Endothelial cell of umbilical vein (primary cell): ENCODE measurements around the gene VWA1. TPM values are rescaled to one million over a fixed set of nuclear protein-coding genes. Genes with fewer than 3 reads are reported as not detected.

Source experiments
- BruUV-seq: library from RNA; stranded (reverse); fragments of 400-500 nt; replicated peaks from 2 replicates; lab custom pipeline; 2021; lab: Mats Ljungman, UMichigan
- CTCF ChIA-PET: fragments of 300-600, 350-600 bp; sonication (Branson Sonifier 250); formaldehyde crosslinking; loops from one replicate; lab custom pipeline; 2021; ENCODE audit warnings: antibody characterized with exemption, inconsistent platforms; lab: Charles Lee
- POLR2A ChIA-PET: fragments of 300-600, 350-600 bp; sonication (Branson Sonifier 250); formaldehyde crosslinking; loops from one replicate; lab custom pipeline; 2021; ENCODE audit warnings: antibody characterized with exemption, inconsistent platforms; lab: Charles Lee
- DNase-seq: peaks from one replicate; pipeline ENCODE4 v3.0.0-alpha.2; 2011; ENCODE audit warnings: low read depth, low spot score
- FAIRE-seq: peaks from 2 replicates; lab custom pipeline; 2011; peaks lifted over from hg19 to GRCh38; lab: Jason Lieb, UNC
- H2AFZ ChIP-seq: 2 replicates; pipeline ENCODE4 v1.6.0; 2012; ENCODE audit warnings: low read depth, low read length, control low read depth, inconsistent platforms
- H3K27ac ChIP-seq: 2 replicates; pipeline ENCODE4 v1.5.1; 2011; ENCODE audit warnings: low read depth, mild to moderate bottlenecking, control low read depth, low read length, moderate library complexity; ENCODE audit not compliant: insufficient read depth
- H3K27me3 ChIP-seq, 2 experiments: 2 replicates each; pipeline versions ENCODE4 v1.6.0 to v1.6.1; 2011; ENCODE audit warnings: low read length in 2 of 2, mixed read lengths in 1 of 2; ENCODE audit not compliant: control insufficient read depth in 2 of 2, insufficient read depth in 2 of 2
- H3K36me3 ChIP-seq, 2 experiments: 2 replicates in 1 of 2; 3 replicates in 1 of 2; pipeline ENCODE4 v1.5.1; 2011; ENCODE audit warnings: low read length in 2 of 2, mild to moderate bottlenecking in 1 of 2, moderate library complexity in 1 of 2; ENCODE audit not compliant: control insufficient read depth in 2 of 2, insufficient read depth in 2 of 2; ENCODE audit errors: extremely low read depth in 1 of 2
- H3K4me1 ChIP-seq: 3 replicates; pipeline ENCODE4 v1.5.1; 2011; ENCODE audit warnings: mild to moderate bottlenecking, low read length; ENCODE audit not compliant: control insufficient read depth, insufficient read depth; ENCODE audit errors: extremely low read depth
- H3K4me2 ChIP-seq: 2 replicates; pipeline ENCODE4 v1.6.1; 2011; ENCODE audit warnings: low read length, control low read depth, mixed read lengths; ENCODE audit not compliant: insufficient read depth
- H3K4me3 ChIP-seq, 3 experiments: fragments of 200-600 bp in 1 of 3; sonication (generic), shearing (Covaris generic) in 1 of 3; replicated peaks in 1 of 3; 2 replicates each; pipeline ENCODE4 v1.5.1; 2011 to 2016; ENCODE audit warnings: control low read depth in 3 of 3, low read length in 3 of 3, mild to moderate bottlenecking in 2 of 3, inconsistent platforms in 1 of 3, low read depth in 1 of 3, moderate library complexity in 1 of 3; ENCODE audit not compliant: insufficient read depth in 1 of 3
- H3K79me2 ChIP-seq: 2 replicates; pipeline ENCODE4 v1.6.0; 2012; ENCODE audit warnings: low read length, inconsistent platforms; ENCODE audit not compliant: control insufficient read depth, insufficient read depth
- H3K9ac ChIP-seq: replicated peaks from 2 replicates; pipeline ENCODE3; 2011; ENCODE audit warnings: low read length, control low read depth; ENCODE audit not compliant: insufficient read depth; ENCODE audit errors: extremely low read depth
- H3K9me1 ChIP-seq: replicated peaks from 3 replicates; pipeline ENCODE4 v1.6.0; 2011; ENCODE audit warnings: mild to moderate bottlenecking, low read length; ENCODE audit not compliant: control insufficient read depth, insufficient read depth; ENCODE audit errors: extremely low read depth
- H3K9me3 ChIP-seq: replicated peaks from 2 replicates; pipeline ENCODE4 v1.5.1; 2012; ENCODE audit warnings: low read length, inconsistent platforms; ENCODE audit not compliant: control insufficient read depth, insufficient read depth
- H4K20me1 ChIP-seq: replicated peaks from 2 replicates; pipeline ENCODE3; 2011; ENCODE audit warnings: mild to moderate bottlenecking, low read length; ENCODE audit not compliant: control insufficient read depth, insufficient read depth; ENCODE audit errors: extremely low read depth
- EZH2 ChIP-seq: IDR thresholded peaks from 2 replicates; pipeline ENCODE4 v1.6.1; 2012; ENCODE audit warnings: borderline replicate concordance, low read depth, mild to moderate bottlenecking, moderate library complexity, low read length, inconsistent platforms; ENCODE audit not compliant: severe bottlenecking
- FOS ChIP-seq: IDR thresholded peaks from 2 replicates; pipeline ENCODE4 v1.6.1; 2011; ENCODE audit warnings: mild to moderate bottlenecking, low read length, moderate library complexity, borderline replicate concordance; ENCODE audit not compliant: insufficient read depth
- GATA2 ChIP-seq: IDR thresholded peaks from 2 replicates; pipeline ENCODE4 v1.7.0; 2011; ENCODE audit warnings: low read depth, mild to moderate bottlenecking, moderate library complexity, mixed read lengths, low read length; ENCODE audit not compliant: insufficient read length, insufficient read depth
- JUN ChIP-seq: IDR thresholded peaks from 2 replicates; pipeline ENCODE4 v1.6.1; 2011; ENCODE audit warnings: borderline replicate concordance, low read depth; ENCODE audit not compliant: insufficient read length, insufficient read depth
- MYC ChIP-seq: IDR thresholded peaks from one replicate; pipeline ENCODE4 v1.6.1; 2011; ENCODE audit warnings: mild to moderate bottlenecking, low read depth, low read length
- POLR2A ChIP-seq: IDR thresholded peaks from 2 replicates; pipeline ENCODE4 v1.6.1; 2012; ENCODE audit warnings: low read depth, mild to moderate bottlenecking, control low read depth, low read length
- POLR2AphosphoS5 ChIP-seq: IDR thresholded peaks from 2 replicates; pipeline ENCODE4 v1.6.1; 2012; ENCODE audit warnings: low read depth, mild to moderate bottlenecking, control low read depth, low read length, moderate library complexity; ENCODE audit not compliant: insufficient read depth
- dilution Hi-C: fragments of 300-500 bp; cut with MboI; formaldehyde crosslinking; loops from one replicate; pipeline ENCODE4 v1.15.0; 2019; ENCODE audit warnings: low sequenced_read_pairs; ENCODE audit not compliant: extremely low pct_ligation_motif_present
- intact Hi-C: fragments of 100-400 bp; cut with micrococcal nuclease; formaldehyde crosslinking; loops from one replicate; pipeline ENCODE4 v1.10.0; 2022
- polyA plus RNA-seq, 4 experiments: library from polyadenylated mRNA; depleted of rRNA in 3 of 4; stranded (reverse) in 3 of 4; unstranded in 1 of 4; fragments of >200 nt; gene quantifications; 2 replicates each; pipeline versions ENCODE4 v1.2.1 to v1.2.3, GENCODE V29; 2011 to 2012; ENCODE audit warnings: missing spikeins in 1 of 4
- total RNA-seq: library from RNA; stranded (reverse); gene quantifications from 2 replicates; pipeline ENCODE4 v1.2.3, GENCODE V29; 2021
- TF ChIP-seq, protein P1 (sequence below): IDR thresholded peaks from 2 replicates; pipeline ENCODE4 v1.6.1; 2011; ENCODE audit not compliant: insufficient read depth, insufficient read length

The VWA1 gene
- total and polyA plus RNA-seq, 2 donors (not counting 3 experiments of a cell fraction or from before 2014, with no cell fraction given): 2.0 to 6.1 TPM

DNA sequence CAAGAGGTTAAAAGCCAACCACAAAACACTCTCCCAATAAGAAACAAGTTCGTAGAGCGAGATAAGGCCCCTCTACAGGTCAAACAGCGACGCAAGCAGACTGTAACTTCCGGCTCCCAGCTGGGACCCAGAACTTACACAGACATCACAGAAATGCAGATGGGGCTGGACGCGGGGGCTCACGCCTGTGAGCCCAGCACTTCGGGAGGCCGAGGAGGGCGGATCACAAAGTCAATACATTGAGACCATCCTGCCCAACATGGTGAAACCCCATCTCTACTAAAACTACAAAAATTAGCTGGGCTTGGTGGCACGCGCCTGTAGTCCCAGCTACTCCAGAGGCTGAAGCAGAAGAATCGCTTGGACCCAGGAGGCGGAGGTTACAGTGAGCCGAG is 47.4 kb upstream of the VWA1 start:
- dilution Hi-C loops: no loop called here
- H3K4me2 ChIP-seq: no peak overlapping the region
- BruUV-seq: no TSS peak
- H3K79me2 ChIP-seq: peaks cover 6% of the 10 kb centered on the region
- FAIRE-seq (no peak), DNase-seq (no peak)
- CTCF ChIA-PET: interaction anchor here (1.1 kb wide), 1 partner anchor 14 kb away, joined by 3 read pairs; no protein-coding TSS in a partner anchor
- no peak overlapping the region for H3K9ac ChIP-seq
- intact Hi-C loops: no loop called here
- H3K27ac ChIP-seq: no peak overlapping the region
- H2AFZ ChIP-seq: no peak overlapping the region
- TF ChIP-seq FOS: no peak
- TF ChIP-seq, protein P1, sequence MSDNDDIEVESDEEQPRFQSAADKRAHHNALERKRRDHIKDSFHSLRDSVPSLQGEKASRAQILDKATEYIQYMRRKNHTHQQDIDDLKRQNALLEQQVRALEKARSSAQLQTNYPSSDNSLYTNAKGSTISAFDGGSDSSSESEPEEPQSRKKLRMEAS: no peak
- TF ChIP-seq MYC: no peak
- TF ChIP-seq JUN: no peak
- TF ChIP-seq EZH2: no peak
- no peaks in the 10 kb centered on the region for H4K20me1 ChIP-seq
- H3K4me3 ChIP-seq: no peak overlapping the region
- H3K4me1 ChIP-seq: no peaks in the 10 kb centered on the region
- POLR2A ChIA-PET: no interaction called here
- H3K27me3 ChIP-seq: no peaks in the 10 kb centered on the region
- peaks cover 43 to 49% of the 10 kb centered on the region in 2 experiments for H3K36me3 ChIP-seq
- H3K9me3 ChIP-seq: no peaks in the 10 kb centered on the region
- H3K9me1 ChIP-seq: no peaks in the 10 kb centered on the region

DNA sequence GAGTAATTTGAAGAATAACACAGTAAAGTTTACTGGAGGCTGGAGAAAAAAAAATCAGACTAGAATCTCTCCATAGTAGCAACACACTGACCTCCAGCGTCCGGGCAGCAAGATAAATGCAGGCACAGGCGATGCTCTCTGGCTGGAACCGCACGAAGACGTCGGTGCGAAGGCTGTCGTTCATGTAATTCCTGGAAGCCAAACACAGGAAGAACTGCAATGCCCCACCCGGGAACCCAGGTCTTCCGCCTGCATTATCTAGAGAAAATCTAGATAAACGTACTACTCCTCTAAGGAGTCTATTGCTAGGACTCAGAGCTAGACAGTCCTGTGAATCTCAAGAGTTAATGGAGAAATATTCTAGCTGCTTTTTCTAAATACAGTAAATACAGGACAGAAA is 44.8 kb upstream of the VWA1 start:
- peaks cover 21% of the 10 kb centered on the region for H3K79me2 ChIP-seq
- POLR2A ChIA-PET: interaction anchor here (0.6 kb wide), 1 partner anchor 13 kb away, joined by 5 read pairs; no protein-coding TSS in a partner anchor

More for the DNA sequence above, 44.8 kb upstream of the VWA1 start:
- CTCF ChIA-PET: interaction anchor here (1.4 kb wide), 1 partner anchor 50 kb away, joined by 3 read pairs; no protein-coding TSS in a partner anchor
- no peak overlapping the region for H3K27ac ChIP-seq
- H3K4me1 ChIP-seq: no peaks in the 10 kb centered on the region
- no peak overlapping the region for H2AFZ ChIP-seq
- DNase-seq (no peak), FAIRE-seq (no peak)
- H3K4me2 ChIP-seq: no peak overlapping the region
- no peak overlapping the region for H3K9ac ChIP-seq
- no peaks in the 10 kb centered on the region for H4K20me1 ChIP-seq
- peaks cover 47 to 64% of the 10 kb centered on the region in 2 experiments for H3K36me3 ChIP-seq
- no peak overlapping the region for H3K4me3 ChIP-seq
- no peaks in the 10 kb centered on the region for H3K9me3 ChIP-seq
- TF ChIP-seq JUN: no peak
- no peak for TF ChIP-seq MYC
- TF ChIP-seq POLR2A: no peak
- TF ChIP-seq EZH2: no peak
- no peak for TF ChIP-seq FOS
- TF ChIP-seq, protein P1: no peak
- TF ChIP-seq GATA2: no peak
- no peak for TF ChIP-seq POLR2AphosphoS5
- H3K27me3 ChIP-seq: no peaks in the 10 kb centered on the region
- no TSS peak for BruUV-seq
- intact Hi-C loops: no loop called here
- no peaks in the 10 kb centered on the region for H3K9me1 ChIP-seq
- dilution Hi-C loops: no loop called here
